ENCODE data around the gene MRPL52. TPM values are rescaled to one million over a fixed set of nuclear protein-coding genes. Genes with fewer than 3 reads are reported as not detected.
A peak's percentile ranks its signal among the peaks of the same experiment; 100 is the strongest.
"Not testable (repeated sequence)": the region's sequence is repeated elsewhere in the genome, so short reads cannot be mapped to it uniquely, and the experiment has no call there.

MRPL52 gene
- total RNA-seq, 1 experiment from 2014 or later: 77.9 TPM

GRCh38 chr14:22849212-22849819 lies 19.6 kb downstream of the MRPL52 start:
- peak; percentile 45 for DNase-seq (ENCODE audit: low spot score)
- in situ Hi-C loops (cut with HindIII; ENCODE audit: low sequenced_read_pairs): no loop called here

DNA sequence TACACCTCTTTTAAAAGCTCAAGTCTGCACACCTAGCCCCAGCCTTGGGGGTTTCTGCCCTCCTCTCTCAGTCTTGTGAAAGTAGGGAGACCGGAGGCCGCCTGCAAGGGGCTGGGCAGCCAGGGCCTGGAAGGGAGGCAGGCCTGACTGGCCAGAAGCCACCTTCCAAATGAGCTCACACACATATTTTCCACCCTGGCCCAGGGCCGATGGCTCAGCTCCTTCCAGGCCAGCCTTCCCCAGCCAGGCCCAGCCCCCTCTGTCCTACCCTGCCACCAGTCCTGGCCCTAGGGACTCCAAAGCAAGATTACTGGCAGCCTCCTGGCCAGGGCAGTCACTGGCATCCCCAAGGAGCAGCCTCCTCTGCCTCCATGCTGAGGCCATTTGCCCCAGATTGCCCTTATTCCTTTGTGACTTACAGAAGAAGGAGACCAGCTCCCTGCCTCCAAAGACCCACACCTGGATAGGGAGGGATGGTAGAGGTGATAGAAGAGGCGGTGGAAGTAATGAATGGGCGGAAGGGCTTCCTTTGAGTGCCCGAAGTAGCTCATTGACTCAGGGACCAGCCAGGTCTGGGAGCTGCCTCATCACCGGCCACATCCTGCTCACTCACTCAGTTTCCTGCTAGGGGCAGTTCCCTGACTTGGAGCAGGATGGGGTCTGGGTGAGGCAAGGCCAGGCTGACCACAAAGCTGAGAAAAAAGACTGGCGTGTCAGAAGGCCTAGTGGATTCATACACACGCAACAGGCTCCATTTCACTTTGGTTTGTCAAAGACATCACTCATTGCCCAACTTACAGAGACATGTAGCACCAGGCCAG lies 21.5 kb downstream of the MRPL52 start:
- in situ Hi-C loops (cut with HindIII; ENCODE audit: low sequenced_read_pairs): no loop called here

DNA sequence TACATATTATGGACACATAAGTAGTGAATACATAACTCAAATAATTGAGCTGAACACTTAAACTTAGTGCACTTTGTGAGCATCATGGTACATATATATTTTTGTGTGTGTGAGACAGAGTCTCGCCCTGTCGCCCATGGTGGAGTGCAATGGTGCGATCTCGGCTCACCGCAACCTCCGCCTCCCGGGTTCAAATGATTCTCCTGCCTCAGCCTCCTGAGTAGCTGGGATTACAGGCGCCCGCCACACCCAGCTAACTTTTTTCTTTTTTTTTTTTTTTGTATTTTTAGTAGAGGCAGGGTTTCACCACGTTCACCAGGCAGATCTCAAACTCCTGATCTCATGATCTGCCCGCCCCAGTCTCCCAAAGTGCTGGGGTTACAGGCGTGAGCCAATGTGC lies 22.5 kb downstream of the MRPL52 start:
- in situ Hi-C loops (cut with HindIII; ENCODE audit: low sequenced_read_pairs); DNase-seq (ENCODE audit: low spot score): not testable (repeated sequence)

More for the DNA sequence above, 21.5 kb downstream of the MRPL52 start:
- peak; percentile 41 for DNase-seq (ENCODE audit: low spot score)

GRCh38 chr14:22852599-22852939 lies 22.9 kb downstream of the MRPL52 start:
- DNase-seq (ENCODE audit: low spot score): no peak

DNA sequence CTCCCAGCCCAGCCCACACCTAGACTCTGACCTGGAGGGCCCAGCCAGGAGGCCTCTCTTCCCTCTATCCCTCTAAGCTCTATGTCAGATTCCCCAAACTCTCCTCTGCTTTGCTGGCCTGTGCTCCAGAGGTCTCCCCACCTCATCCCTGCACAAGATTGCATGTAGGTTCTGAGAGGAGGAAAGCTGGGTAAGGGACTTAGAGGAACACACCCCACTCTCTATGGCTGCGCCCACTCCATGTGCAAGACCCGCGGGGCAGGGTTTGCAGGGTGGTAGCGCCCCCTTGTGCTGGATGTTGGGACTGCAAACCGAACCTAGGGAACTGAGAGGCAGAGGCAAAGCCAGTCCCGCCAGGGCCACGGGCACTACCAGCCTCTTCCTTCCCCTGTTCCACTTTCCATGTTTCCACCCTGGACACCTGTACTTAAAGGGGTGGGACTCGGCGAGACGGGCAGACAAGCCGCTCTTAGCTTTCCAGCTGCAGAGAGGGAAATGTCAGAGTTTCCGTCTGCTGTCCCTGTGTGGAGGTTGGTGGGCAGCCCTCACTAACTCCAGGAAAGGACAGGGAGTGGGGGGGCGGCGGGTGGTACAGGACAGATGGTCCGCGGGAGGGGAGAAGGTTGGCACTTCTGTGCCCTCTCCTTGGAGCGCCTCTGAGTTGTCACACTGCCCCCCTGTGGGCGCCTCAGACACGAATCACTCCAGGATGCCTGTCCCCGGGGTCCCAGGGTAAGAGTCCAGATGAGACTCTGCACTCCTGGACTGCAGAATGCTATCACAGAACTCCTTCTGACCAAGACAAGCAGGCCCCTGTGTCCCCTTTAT lies 23.5 kb downstream of the MRPL52 start:
- in situ Hi-C loops (cut with HindIII; ENCODE audit: low sequenced_read_pairs): no loop called here

More at GRCh38 chr14:22852599-22852939, 22.9 kb downstream of the MRPL52 start:
- in situ Hi-C loops (cut with HindIII; ENCODE audit: low sequenced_read_pairs): no loop called here

GRCh38 chr14:22854296-22854695 lies 24.6 kb downstream of the MRPL52 start:
- in situ Hi-C loops (cut with HindIII; ENCODE audit: low sequenced_read_pairs); DNase-seq (ENCODE audit: low spot score): not testable (repeated sequence)

More for the DNA sequence above, 23.5 kb downstream of the MRPL52 start:
- DNase-seq (ENCODE audit: low spot score): peak; percentile 64

DNA sequence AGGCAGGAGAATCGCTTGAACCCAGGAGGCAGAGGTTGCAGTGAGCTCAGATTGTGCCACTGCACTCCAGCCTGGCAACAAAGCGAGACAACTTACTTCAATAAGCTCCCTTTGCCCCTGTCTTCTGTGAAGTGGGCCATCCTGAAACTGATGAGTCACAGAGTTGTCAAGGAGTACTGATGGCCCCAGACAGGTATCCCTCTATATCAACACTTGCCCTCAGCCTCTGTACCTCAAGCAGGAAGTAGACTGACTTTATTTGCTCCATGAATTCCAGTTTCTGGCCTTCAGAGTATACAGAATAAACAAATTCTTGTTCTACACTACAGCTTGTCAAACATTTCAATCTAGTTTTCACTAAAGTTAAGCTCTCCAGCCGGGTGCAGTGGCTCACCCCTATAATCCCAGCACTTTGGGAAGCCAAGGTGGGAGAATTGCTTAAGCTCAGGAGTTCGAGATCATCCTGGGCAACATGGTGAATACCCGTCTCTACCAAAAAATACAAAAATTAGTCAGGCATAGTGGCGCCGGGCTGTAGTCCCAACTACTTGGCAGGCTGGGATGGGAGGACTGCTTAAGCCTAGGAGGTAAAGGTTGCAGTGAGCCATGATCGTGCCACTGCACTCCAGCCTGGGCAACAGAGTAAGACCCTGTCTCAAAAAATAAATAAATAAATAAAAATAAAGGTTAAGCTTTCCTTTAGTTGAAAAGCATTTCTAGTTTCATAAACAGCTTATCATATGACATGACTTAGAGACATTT lies 25.5 kb downstream of the MRPL52 start:
- no peak for DNase-seq (ENCODE audit: low spot score)
- in situ Hi-C loops (cut with HindIII; ENCODE audit: low sequenced_read_pairs): no loop called here

- no peak for DNase-seq (ENCODE audit: low spot score)
- in situ Hi-C loops (cut with HindIII; ENCODE audit: low sequenced_read_pairs): no loop called here
Measured at GRCh38 chr14:22856428-22856827, 26.7 kb downstream of the MRPL52 start.

- DNase-seq (ENCODE audit: low spot score); in situ Hi-C loops (cut with HindIII; ENCODE audit: low sequenced_read_pairs): not testable (repeated sequence)
Measured at GRCh38 chr14:22860377-22860776, 30.7 kb downstream of the MRPL52 start.

DNA sequence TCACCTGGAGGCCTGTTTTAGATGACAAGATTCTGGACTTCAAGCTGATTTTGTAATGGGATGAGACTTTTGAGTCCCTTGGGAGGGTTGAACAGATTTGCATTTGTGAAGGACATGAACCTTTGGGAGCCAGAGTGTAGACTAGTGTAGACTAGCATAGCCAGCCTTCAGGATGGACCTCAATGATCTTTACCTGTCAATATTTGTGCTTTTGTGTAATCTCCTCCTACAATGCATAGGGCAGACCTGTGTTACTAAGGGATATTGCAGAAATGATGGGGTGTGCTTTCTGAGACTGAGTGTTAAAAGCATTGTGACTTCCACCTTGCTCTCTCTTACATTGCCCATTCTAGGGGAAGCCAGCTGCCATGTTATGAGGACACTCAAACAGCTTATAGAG lies 32.0 kb downstream of the MRPL52 start:
- DNase-seq (ENCODE audit: low spot score): no peak
- in situ Hi-C loops (cut with HindIII; ENCODE audit: low sequenced_read_pairs): no loop called here

DNA sequence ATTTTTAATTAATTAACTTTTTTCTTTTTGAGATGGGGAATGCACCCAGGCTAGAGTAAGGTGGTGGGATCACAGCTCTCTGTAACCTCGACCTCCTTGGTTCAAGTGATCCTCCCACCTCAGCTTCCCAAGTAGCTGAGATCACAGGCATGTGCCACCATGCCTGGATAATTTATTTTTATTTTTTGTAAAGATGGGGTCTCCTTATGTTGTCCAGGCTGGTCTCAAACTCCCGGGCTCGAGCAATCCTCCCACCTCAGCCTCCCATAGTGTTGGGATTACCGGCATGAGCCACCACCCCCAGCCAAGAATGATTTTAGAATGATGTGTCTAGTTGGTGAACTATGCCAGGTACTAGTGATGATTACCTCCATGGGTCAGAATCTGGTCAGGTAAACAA lies 35.3 kb downstream of the MRPL52 start:
- in situ Hi-C loops (cut with HindIII; ENCODE audit: low sequenced_read_pairs): no loop called here
- DNase-seq (ENCODE audit: low spot score): no peak

DNA sequence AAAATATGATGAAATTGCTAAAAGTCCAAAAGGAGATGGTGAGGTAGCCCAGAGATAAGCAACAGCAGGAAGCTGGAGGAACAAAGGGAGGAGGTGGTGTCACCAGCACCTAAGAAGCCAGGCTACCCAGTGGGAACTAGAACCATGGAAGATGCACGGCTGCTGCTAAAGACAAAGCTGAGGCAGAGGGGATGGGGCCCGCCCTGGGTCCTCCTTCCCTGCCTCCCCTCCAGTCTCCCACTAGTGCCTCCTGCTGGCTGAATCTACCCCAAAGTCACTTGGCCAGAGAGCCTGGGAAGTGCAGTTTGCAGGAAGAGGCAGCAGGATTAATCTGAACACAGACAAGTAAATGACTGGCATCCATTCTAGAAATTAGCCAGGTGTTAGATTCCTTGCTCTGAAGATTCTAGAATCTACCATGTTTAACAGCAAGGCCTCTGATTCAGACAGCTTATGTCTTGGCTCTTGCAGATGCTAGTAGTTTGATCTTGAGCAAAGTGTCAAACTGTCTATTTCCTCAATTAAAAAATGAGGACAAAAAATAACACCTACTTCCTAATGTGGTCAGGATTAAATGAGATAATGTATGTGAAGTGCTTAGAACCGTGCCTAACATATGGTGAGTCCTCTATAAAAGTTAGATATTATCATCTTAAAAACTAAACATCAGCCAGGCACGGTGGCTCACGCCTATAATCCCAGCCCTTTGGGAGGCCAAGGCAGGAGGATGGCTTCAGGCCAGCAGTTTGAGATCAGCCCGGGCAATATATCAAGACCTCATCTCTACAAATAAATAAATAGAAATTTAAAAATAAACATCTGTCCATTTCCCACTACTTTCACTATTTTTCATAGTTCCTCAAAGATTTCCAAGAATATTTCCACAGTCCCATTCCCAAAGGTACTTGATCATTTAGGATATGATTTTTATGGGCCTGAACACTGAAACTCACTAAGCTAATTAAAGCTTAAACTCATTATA lies 36.0 kb downstream of the MRPL52 start:
- no peak for DNase-seq (ENCODE audit: low spot score)
- in situ Hi-C loops (cut with HindIII; ENCODE audit: low sequenced_read_pairs): no loop called here

DNA sequence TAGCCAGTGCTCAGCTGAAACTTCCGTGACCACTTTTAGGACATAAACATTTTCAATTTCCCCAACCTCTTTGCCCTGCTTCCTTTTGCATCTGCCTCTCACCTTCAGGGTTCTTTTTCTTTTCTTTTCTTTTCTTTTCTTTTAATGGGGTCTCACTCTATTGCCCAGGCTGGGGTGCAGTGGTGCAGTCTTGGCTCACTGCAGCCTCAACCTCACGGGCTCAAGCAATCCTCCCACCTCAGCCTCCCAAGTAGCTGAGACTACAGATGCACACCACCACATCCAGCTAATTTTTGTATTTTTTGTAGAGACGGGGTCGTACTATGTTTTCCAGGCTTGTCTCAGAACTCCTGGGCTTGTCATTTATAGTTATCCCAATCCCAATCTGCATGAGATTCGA lies 37.2 kb downstream of the MRPL52 start:
- in situ Hi-C loops (cut with HindIII; ENCODE audit: low sequenced_read_pairs): no loop called here
- DNase-seq (ENCODE audit: low spot score): no peak

DNA sequence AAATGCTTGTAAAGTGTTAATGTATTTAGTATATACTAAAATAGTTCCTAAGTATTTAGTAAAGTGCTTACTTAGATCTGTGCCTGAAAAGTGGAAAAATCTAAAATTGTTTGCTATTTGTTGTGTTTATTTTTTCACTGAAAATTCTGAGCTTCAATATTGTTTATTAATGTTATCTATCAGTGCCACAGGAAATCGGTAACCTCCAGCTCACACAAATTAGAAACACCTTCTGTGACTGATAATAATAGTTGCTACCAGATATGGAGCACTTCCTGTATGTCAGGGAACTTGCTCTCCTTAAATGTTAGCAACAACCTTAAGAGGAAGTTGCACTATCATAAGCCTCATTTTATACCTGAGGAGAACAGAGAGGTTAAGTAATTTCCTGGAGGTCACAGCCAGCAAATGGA lies 41.1 kb downstream of the MRPL52 start:
- in situ Hi-C loops (cut with HindIII; ENCODE audit: low sequenced_read_pairs): no loop called here
- no peak for DNase-seq (ENCODE audit: low spot score)

DNA sequence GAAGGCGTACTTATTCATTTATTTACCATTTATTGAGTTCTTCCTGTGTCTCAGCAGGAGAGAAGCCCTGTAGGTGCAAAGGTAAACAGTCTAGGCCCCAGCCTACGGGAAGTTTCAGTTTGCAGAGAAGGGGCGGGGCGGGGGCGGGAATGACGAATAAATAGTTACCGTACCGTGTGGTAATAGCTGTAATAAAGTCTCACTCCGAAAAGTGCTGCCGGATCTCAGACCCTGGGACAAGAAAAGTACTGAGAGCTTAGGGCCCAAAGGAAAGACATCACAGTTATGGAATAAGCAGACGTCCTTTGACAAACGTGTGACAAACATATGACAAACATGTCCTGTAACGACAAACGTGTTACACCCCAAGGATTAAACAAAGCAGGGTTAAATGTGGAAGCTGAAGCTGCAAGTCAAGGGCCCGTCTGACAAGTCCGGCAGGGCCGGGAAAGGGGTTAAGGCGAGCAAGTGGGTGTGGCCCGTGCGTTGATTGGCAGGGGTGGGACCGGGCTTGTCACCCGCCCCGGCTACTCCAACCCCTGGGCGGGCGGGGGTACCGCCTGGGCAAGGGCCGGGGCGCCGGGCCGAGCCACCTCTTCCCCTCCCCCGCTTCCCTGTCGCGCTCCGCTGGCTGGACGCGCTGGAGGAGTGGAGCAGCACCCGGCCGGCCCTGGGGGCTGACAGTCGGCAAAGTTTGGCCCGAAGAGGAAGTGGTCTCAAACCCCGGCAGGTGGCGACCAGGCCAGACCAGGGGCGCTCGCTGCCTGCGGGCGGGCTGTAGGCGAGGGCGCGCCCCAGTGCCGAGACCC lies 41.7 kb downstream of the MRPL52 start, which contains the start of gene LRP10:
TSS of gene LRP10 (plus strand) at position 517 of the 809 bp plus-strand sequence. CDS start 564 bp downstream, outside the sequence.
- DNase-seq (ENCODE audit: low spot score): peak; percentile 71

DNA sequence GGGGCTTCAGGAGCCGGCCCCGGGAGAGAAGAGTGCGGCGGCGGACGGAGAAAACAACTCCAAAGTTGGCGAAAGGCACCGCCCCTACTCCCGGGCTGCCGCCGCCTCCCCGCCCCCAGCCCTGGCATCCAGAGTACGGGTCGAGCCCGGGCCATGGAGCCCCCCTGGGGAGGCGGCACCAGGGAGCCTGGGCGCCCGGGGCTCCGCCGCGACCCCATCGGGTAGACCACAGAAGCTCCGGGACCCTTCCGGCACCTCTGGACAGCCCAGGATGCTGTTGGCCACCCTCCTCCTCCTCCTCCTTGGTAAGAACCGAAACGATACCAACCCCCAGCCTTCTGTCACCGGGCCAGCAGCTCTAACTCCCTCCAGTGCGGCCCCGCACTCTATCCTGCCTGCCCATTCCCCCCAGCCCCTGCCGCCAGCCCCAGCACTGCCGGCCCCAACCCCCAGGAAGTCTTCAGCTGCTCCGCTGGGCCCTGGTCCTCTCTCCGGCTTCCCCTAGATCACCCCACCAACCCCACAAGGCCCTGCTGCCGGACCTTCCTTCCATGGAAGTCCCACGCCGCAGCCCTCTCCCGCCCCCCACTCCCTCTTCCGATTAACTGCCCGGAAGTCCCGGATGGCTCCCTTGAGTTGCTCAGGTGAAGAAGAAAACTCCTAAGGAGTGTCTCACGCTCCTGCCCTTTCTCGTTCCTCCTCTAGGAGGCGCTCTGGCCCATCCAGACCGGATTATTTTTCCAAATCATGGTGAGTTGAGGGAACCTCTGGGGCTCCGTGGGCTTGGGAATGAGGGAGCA lies 42.5 kb downstream of the MRPL52 start:
- in situ Hi-C loops (cut with HindIII; ENCODE audit: low sequenced_read_pairs): no loop called here

More for the DNA sequence above, 41.7 kb downstream of the MRPL52 start, which contains the start of gene LRP10:
- in situ Hi-C loops (cut with HindIII; ENCODE audit: low sequenced_read_pairs): no loop called here

More for the DNA sequence above, 42.5 kb downstream of the MRPL52 start:
- peak; percentile 68 for DNase-seq (ENCODE audit: low spot score)
